Measurements from ENCODE around the gene TUBD1.
"Not testable (repeated sequence)": the region's sequence is repeated elsewhere in the genome, so short reads cannot be mapped to it uniquely, and the experiment has no call there.

The TUBD1 gene

GRCh38 chr17:59892924-59893675, at the start of gene TUBD1, which contains the start of gene RPS6KB1:
Gene TUBD1, minus strand, starts transcription at chr17:59892943. Its CDS starts 1,941 bp downstream, at chr17:59891002.
Gene RPS6KB1, plus strand, starts transcription at chr17:59893121. Its CDS starts 64 bp downstream, at chr17:59893185.
- H3K4me3 ChIP-seq (ENCODE audit: low read depth in 1 of 2, low read length in 2 of 2) = peak within 1 kb of the TSS; percentile 92 to 93
- peaks cover 0 to 3% of the 10 kb centered on the region in 2 donors for H3K36me3 ChIP-seq (ENCODE audit: control insufficient read depth in 1 of 2, insufficient read depth in 2 of 2, low read length in 2 of 2)
- H3K27ac ChIP-seq (ENCODE audit: low read depth, low read length) = peak within 1 kb of the TSS; percentile 71
- no peaks in the 10 kb centered on the region for H3K27me3 ChIP-seq (ENCODE audit: control insufficient read depth in 1 of 2, insufficient read depth in 2 of 2, low read length in 2 of 2)
- peaks cover 7 to 14% of the 10 kb centered on the region in 2 donors for H3K4me1 ChIP-seq (ENCODE audit: control insufficient read depth in 1 of 2, insufficient read depth in 2 of 2, low read length in 2 of 2)
- H3K9ac ChIP-seq (ENCODE audit: low read depth in 1 of 2, low read length in 2 of 2) = peak within 1 kb of the TSS; percentile 89 to 95
- H3K9me3 ChIP-seq (ENCODE audit: control insufficient read depth in 1 of 2, low read length in 2 of 2) = no peaks in the 10 kb centered on the region

GRCh38 chr17:59941131-59941530, 48.4 kb upstream of the TUBD1 start:
- H3K4me1 ChIP-seq (ENCODE audit: control insufficient read depth in 1 of 2, insufficient read depth in 2 of 2, low read length in 2 of 2) = no peaks in the 10 kb centered on the region
- H3K27me3 ChIP-seq (ENCODE audit: control insufficient read depth in 1 of 2, insufficient read depth in 2 of 2, low read length in 2 of 2) = no peaks in the 10 kb centered on the region
- no peak overlapping the region for H3K4me3 ChIP-seq (ENCODE audit: low read depth in 1 of 2, low read length in 2 of 2)
- H3K9ac ChIP-seq (ENCODE audit: low read depth in 1 of 2, low read length in 2 of 2) = no peak overlapping the region
- peaks cover 11 to 48% of the 10 kb centered on the region in 2 donors for H3K36me3 ChIP-seq (ENCODE audit: control insufficient read depth in 1 of 2, insufficient read depth in 2 of 2, low read length in 2 of 2)
- no peaks in the 10 kb centered on the region for H3K9me3 ChIP-seq (ENCODE audit: control insufficient read depth in 1 of 2, low read length in 2 of 2)
- no peak overlapping the region for H3K27ac ChIP-seq (ENCODE audit: low read depth, low read length)

GRCh38 chr17:59940697-59941096, 48.0 kb upstream of the TUBD1 start:
- not testable (repeated sequence) for H3K27ac ChIP-seq (ENCODE audit: low read depth, low read length); H3K27me3 ChIP-seq (ENCODE audit: control insufficient read depth in 1 of 2, insufficient read depth in 2 of 2, low read length in 2 of 2); H3K9ac ChIP-seq (ENCODE audit: low read depth in 1 of 2, low read length in 2 of 2); H3K4me1 ChIP-seq (ENCODE audit: control insufficient read depth in 1 of 2, insufficient read depth in 2 of 2, low read length in 2 of 2); H3K4me3 ChIP-seq (ENCODE audit: low read depth in 1 of 2, low read length in 2 of 2); H3K9me3 ChIP-seq (ENCODE audit: control insufficient read depth in 1 of 2, low read length in 2 of 2)
- H3K36me3 ChIP-seq (ENCODE audit: control insufficient read depth in 1 of 2, insufficient read depth in 2 of 2, low read length in 2 of 2) = peaks cover 11 to 48% of the 10 kb centered on the region in 2 donors

- H3K36me3 ChIP-seq (ENCODE audit: control insufficient read depth in 1 of 2, insufficient read depth in 2 of 2, low read length in 2 of 2) = peaks cover 12 to 53% of the 10 kb centered on the region in 2 donors
- H3K9me3 ChIP-seq (ENCODE audit: control insufficient read depth in 1 of 2, low read length in 2 of 2); H3K4me3 ChIP-seq (ENCODE audit: low read depth in 1 of 2, low read length in 2 of 2); H3K4me1 ChIP-seq (ENCODE audit: control insufficient read depth in 1 of 2, insufficient read depth in 2 of 2, low read length in 2 of 2); H3K9ac ChIP-seq (ENCODE audit: low read depth in 1 of 2, low read length in 2 of 2); H3K27me3 ChIP-seq (ENCODE audit: control insufficient read depth in 1 of 2, insufficient read depth in 2 of 2, low read length in 2 of 2); H3K27ac ChIP-seq (ENCODE audit: low read depth, low read length): not testable (repeated sequence)
Measured at GRCh38 chr17:59933317-59933716, 40.6 kb upstream of the TUBD1 start.

- not testable (repeated sequence) for H3K9ac ChIP-seq (ENCODE audit: low read depth in 1 of 2, low read length in 2 of 2); H3K9me3 ChIP-seq (ENCODE audit: control insufficient read depth in 1 of 2, low read length in 2 of 2); H3K4me1 ChIP-seq (ENCODE audit: control insufficient read depth in 1 of 2, insufficient read depth in 2 of 2, low read length in 2 of 2); H3K4me3 ChIP-seq (ENCODE audit: low read depth in 1 of 2, low read length in 2 of 2); H3K27me3 ChIP-seq (ENCODE audit: control insufficient read depth in 1 of 2, insufficient read depth in 2 of 2, low read length in 2 of 2); H3K27ac ChIP-seq (ENCODE audit: low read depth, low read length)
- H3K36me3 ChIP-seq (ENCODE audit: control insufficient read depth in 1 of 2, insufficient read depth in 2 of 2, low read length in 2 of 2) = peaks cover 6 to 59% of the 10 kb centered on the region in 2 donors
Measured at GRCh38 chr17:59930768-59931167, 38.0 kb upstream of the TUBD1 start.

- H3K36me3 ChIP-seq (ENCODE audit: control insufficient read depth in 1 of 2, insufficient read depth in 2 of 2, low read length in 2 of 2) = peaks cover 6 to 55% of the 10 kb centered on the region in 2 donors
- H3K27me3 ChIP-seq (ENCODE audit: control insufficient read depth in 1 of 2, insufficient read depth in 2 of 2, low read length in 2 of 2); H3K4me3 ChIP-seq (ENCODE audit: low read depth in 1 of 2, low read length in 2 of 2); H3K27ac ChIP-seq (ENCODE audit: low read depth, low read length); H3K9ac ChIP-seq (ENCODE audit: low read depth in 1 of 2, low read length in 2 of 2); H3K9me3 ChIP-seq (ENCODE audit: control insufficient read depth in 1 of 2, low read length in 2 of 2); H3K4me1 ChIP-seq (ENCODE audit: control insufficient read depth in 1 of 2, insufficient read depth in 2 of 2, low read length in 2 of 2): not testable (repeated sequence)
Measured at GRCh38 chr17:59930121-59930520, 37.4 kb upstream of the TUBD1 start.

- H3K27ac ChIP-seq (ENCODE audit: low read depth, low read length); H3K27me3 ChIP-seq (ENCODE audit: control insufficient read depth in 1 of 2, insufficient read depth in 2 of 2, low read length in 2 of 2); H3K4me3 ChIP-seq (ENCODE audit: low read depth in 1 of 2, low read length in 2 of 2); H3K9me3 ChIP-seq (ENCODE audit: control insufficient read depth in 1 of 2, low read length in 2 of 2); H3K9ac ChIP-seq (ENCODE audit: low read depth in 1 of 2, low read length in 2 of 2); H3K4me1 ChIP-seq (ENCODE audit: control insufficient read depth in 1 of 2, insufficient read depth in 2 of 2, low read length in 2 of 2): not testable (repeated sequence)
- H3K36me3 ChIP-seq (ENCODE audit: control insufficient read depth in 1 of 2, insufficient read depth in 2 of 2, low read length in 2 of 2) = peaks cover 8 to 44% of the 10 kb centered on the region in 2 donors
Measured at GRCh38 chr17:59920637-59921036, 27.9 kb upstream of the TUBD1 start.

GRCh38 chr17:59916446-59916845, 23.7 kb upstream of the TUBD1 start:
- Histone ChIP-seq H3K4me1 (ENCODE audit: control insufficient read depth in 1 of 2, insufficient read depth in 2 of 2, low read length in 2 of 2) (no peaks in the 10 kb centered on the region), H3K27ac (ENCODE audit: low read depth, low read length) (no peak overlapping the region), H3K36me3 (ENCODE audit: control insufficient read depth in 1 of 2, insufficient read depth in 2 of 2, low read length in 2 of 2) (peaks cover 20 to 63% of the 10 kb centered on the region in 2 donors), H3K27me3 (ENCODE audit: control insufficient read depth in 1 of 2, insufficient read depth in 2 of 2, low read length in 2 of 2) (no peaks in the 10 kb centered on the region), H3K4me3 (ENCODE audit: low read depth in 1 of 2, low read length in 2 of 2) (no peak overlapping the region), H3K9ac (ENCODE audit: low read depth in 1 of 2, low read length in 2 of 2) (no peak overlapping the region), H3K9me3 (ENCODE audit: control insufficient read depth in 1 of 2, low read length in 2 of 2) (no peaks in the 10 kb centered on the region)

GRCh38 chr17:59914274-59914854, 21.6 kb upstream of the TUBD1 start:
- Histone ChIP-seq H3K27ac (ENCODE audit: low read depth, low read length) (no peak overlapping the region), H3K4me3 (ENCODE audit: low read depth in 1 of 2, low read length in 2 of 2) (no peak overlapping the region), H3K36me3 (ENCODE audit: control insufficient read depth in 1 of 2, insufficient read depth in 2 of 2, low read length in 2 of 2) (peaks cover 23 to 51% of the 10 kb centered on the region in 2 donors), H3K27me3 (ENCODE audit: control insufficient read depth in 1 of 2, insufficient read depth in 2 of 2, low read length in 2 of 2) (no peaks in the 10 kb centered on the region), H3K9ac (ENCODE audit: low read depth in 1 of 2, low read length in 2 of 2) (no peak overlapping the region), H3K9me3 (ENCODE audit: control insufficient read depth in 1 of 2, low read length in 2 of 2) (no peaks in the 10 kb centered on the region), H3K4me1 (ENCODE audit: control insufficient read depth in 1 of 2, insufficient read depth in 2 of 2, low read length in 2 of 2) (no peaks in the 10 kb centered on the region)

- H3K4me1 ChIP-seq (ENCODE audit: control insufficient read depth in 1 of 2, insufficient read depth in 2 of 2, low read length in 2 of 2) = no peaks in the 10 kb centered on the region
- H3K9me3 ChIP-seq (ENCODE audit: control insufficient read depth in 1 of 2, low read length in 2 of 2) = no peaks in the 10 kb centered on the region
- H3K27ac ChIP-seq (ENCODE audit: low read depth, low read length) = no peak overlapping the region
- no peaks in the 10 kb centered on the region for H3K27me3 ChIP-seq (ENCODE audit: control insufficient read depth in 1 of 2, insufficient read depth in 2 of 2, low read length in 2 of 2)
- no peak overlapping the region for H3K9ac ChIP-seq (ENCODE audit: low read depth in 1 of 2, low read length in 2 of 2)
- peaks cover 7 to 11% of the 10 kb centered on the region in 2 donors for H3K36me3 ChIP-seq (ENCODE audit: control insufficient read depth in 1 of 2, insufficient read depth in 2 of 2, low read length in 2 of 2)
- no peak overlapping the region for H3K4me3 ChIP-seq (ENCODE audit: low read depth in 1 of 2, low read length in 2 of 2)
Measured at GRCh38 chr17:59907467-59907866, 14.7 kb upstream of the TUBD1 start.

Measured in duodenal mucosa (tissue), 2 donors.